Measurements from ENCODE around the gene TRMU.

Gene TRMU

GRCh38 chr22:46354176-46354992, 18.9 kb downstream of the TRMU start:
- DNase-seq (ENCODE audit: insufficient read length, low spot score) (no peak), FAIRE-seq (no peak)

GRCh38 chr22:46354993-46355305, 19.4 kb downstream of the TRMU start:
- DNase-seq (ENCODE audit: insufficient read length, low spot score) (no peak), FAIRE-seq (no peak)

- DNase-seq (ENCODE audit: insufficient read length, low spot score) (peak; percentile 85), FAIRE-seq (peak; percentile 80)
Measured at GRCh38 chr22:46355369-46355995, 20.0 kb downstream of the TRMU start.

GRCh38 chr22:46355996-46356471, 20.5 kb downstream of the TRMU start:
- FAIRE-seq (no peak), DNase-seq (ENCODE audit: insufficient read length, low spot score) (no peak)

GRCh38 chr22:46356496-46357480, 21.3 kb downstream of the TRMU start:
- FAIRE-seq (no peak), DNase-seq (ENCODE audit: insufficient read length, low spot score) (no peak)

- FAIRE-seq (no peak), DNase-seq (ENCODE audit: insufficient read length, low spot score) (no peak)
Measured at GRCh38 chr22:46357711-46358520, 22.4 kb downstream of the TRMU start.

GRCh38 chr22:46358766-46359165, 23.3 kb downstream of the TRMU start:
- FAIRE-seq (no peak), DNase-seq (ENCODE audit: insufficient read length, low spot score) (no peak)

GRCh38 chr22:46359362-46359761, 23.8 kb downstream of the TRMU start:
- no peak for DNase-seq (ENCODE audit: insufficient read length, low spot score)
- FAIRE-seq, result no peak

- no peak for FAIRE-seq
- DNase-seq (ENCODE audit: insufficient read length, low spot score), result no peak
Measured at GRCh38 chr22:46360097-46360496, 24.6 kb downstream of the TRMU start.

- DNase-seq (ENCODE audit: insufficient read length, low spot score), result no peak
- no peak for FAIRE-seq
Measured at GRCh38 chr22:46360891-46361290, 25.4 kb downstream of the TRMU start.

- FAIRE-seq (no peak), DNase-seq (ENCODE audit: insufficient read length, low spot score) (no peak)
Measured at GRCh38 chr22:46361826-46362202, 26.3 kb downstream of the TRMU start.

- FAIRE-seq (no peak), DNase-seq (ENCODE audit: insufficient read length, low spot score) (no peak)
Measured at GRCh38 chr22:46362203-46362933, 26.9 kb downstream of the TRMU start.

- no peak for FAIRE-seq
Measured at GRCh38 chr22:46362934-46363515, 27.5 kb downstream of the TRMU start.

GRCh38 chr22:46363611-46364321, 28.3 kb downstream of the TRMU start:
- no peak for DNase-seq (ENCODE audit: insufficient read length, low spot score)
- FAIRE-seq, result no peak

More at GRCh38 chr22:46362934-46363515, 27.5 kb downstream of the TRMU start:
- DNase-seq (ENCODE audit: insufficient read length, low spot score), result no peak

GRCh38 chr22:46364341-46365165, 29.0 kb downstream of the TRMU start:
- DNase-seq (ENCODE audit: insufficient read length, low spot score), result no peak
- FAIRE-seq, result no peak

GRCh38 chr22:46365166-46365624, 29.7 kb downstream of the TRMU start:
- no peak for DNase-seq (ENCODE audit: insufficient read length, low spot score)
- FAIRE-seq, result no peak

GRCh38 chr22:46366327-46366731, 30.8 kb downstream of the TRMU start:
- FAIRE-seq (no peak), DNase-seq (ENCODE audit: insufficient read length, low spot score) (no peak)
